ENCODE measurements around the gene ZNF790. TPM values are rescaled to one million over a fixed set of nuclear protein-coding genes. Genes with fewer than 3 reads are reported as not detected.

The ZNF790 gene
- total and polyA plus RNA-seq, 2 of the 4 experiments (the other 2 are of a cell fraction), result 0.97 to 4.3 TPM

- no peak overlapping the region for H3K4ac ChIP-seq (ENCODE audit: low read depth, low read length)
- no peak overlapping the region for H3K14ac ChIP-seq (replicated peaks; ENCODE audit: low read depth, low read length)
- H2AFZ ChIP-seq (replicated peaks; ENCODE audit: low read length, poor library complexity), result no peak overlapping the region
- peak overlapping the region; percentile 96 for H3K4me2 ChIP-seq (ENCODE audit: low read depth, low read length)
- H3K27ac ChIP-seq (ENCODE audit: insufficient read depth, low read length), result no peak overlapping the region
- no peak overlapping the region for H3K18ac ChIP-seq (ENCODE audit: low read depth, low read length)
- peaks cover 15% of the 10 kb centered on the region for H3K9me3 ChIP-seq (ENCODE audit: control insufficient read depth, insufficient read depth, low read length)
- intact Hi-C loops (cut with micrococcal nuclease), result loop anchor here (5.0 kb wide), 1 partner anchor 65 kb away; the partner anchor contains the start of genes ZNF568 and ZNF829
- ATAC-seq (ENCODE audit: low read depth), result no peak
- WGBS, 2 experiments (ENCODE audit: extremely low coverage in 2 of 2, insufficient read length in 1 of 2), result no CpG with 5 or more reads among the region's 3 CpGs
- no peak overlapping the region for H4K5ac ChIP-seq (ENCODE audit: low read depth, low read length)
- DNase-seq, result no peak
- no peak overlapping the region for H2BK15ac ChIP-seq (ENCODE audit: low read depth, low read length)
- no peak overlapping the region for H3K9ac ChIP-seq (ENCODE audit: low read depth, low read length)
- peaks cover 9 to 22% of the 10 kb centered on the region in 2 experiments for H3K79me1 ChIP-seq (ENCODE audit: low read depth in 1 of 2, low read length in 2 of 2)
- H4K8ac ChIP-seq (ENCODE audit: low read depth in 2 of 2, low read length in 2 of 2), result no peak overlapping the region; a peak in 1 of 4 replicates
- no peak overlapping the region for H4K91ac ChIP-seq (ENCODE audit: insufficient read depth, low read depth, low read length)
- BruUV-seq (replicated peaks), result no TSS peak
- POLR2A ChIA-PET (ENCODE audit: unreplicated experiment), result no interaction called here
- H2BK5ac ChIP-seq (ENCODE audit: low read depth, low read length, poor library complexity, severe bottlenecking), result no peak overlapping the region
- in situ Hi-C loops (cut with MboI; ENCODE audit: low sequenced_read_pairs), result no loop called here
- H3K4me3 ChIP-seq (ENCODE audit: insufficient read depth, low read depth, low read length), result no peak overlapping the region
- no peak overlapping the region for H2AK5ac ChIP-seq (ENCODE audit: low read depth, low read length)
- H3K9me1 ChIP-seq (ENCODE audit: insufficient read depth, low read length), result peaks cover 6% of the 10 kb centered on the region
- TF ChIP-seq MAFK (IDR thresholded peaks at IDR 0.05; ENCODE audit: low read depth, low read length) (no peak), RFX5 (IDR thresholded peaks at IDR 0.05; ENCODE audit: low read depth, low read length) (no peak), RCOR1 (IDR thresholded peaks at IDR 0.05; ENCODE audit: insufficient replicate concordance, low read length) (no peak), POLR2A (IDR thresholded peaks at IDR 0.05; ENCODE audit: low read depth, low read length) (no peak), FOS (IDR thresholded peaks at IDR 0.05; ENCODE audit: low read depth, low read length) (no peak)
- TF ChIP-seq, protein P1, sequence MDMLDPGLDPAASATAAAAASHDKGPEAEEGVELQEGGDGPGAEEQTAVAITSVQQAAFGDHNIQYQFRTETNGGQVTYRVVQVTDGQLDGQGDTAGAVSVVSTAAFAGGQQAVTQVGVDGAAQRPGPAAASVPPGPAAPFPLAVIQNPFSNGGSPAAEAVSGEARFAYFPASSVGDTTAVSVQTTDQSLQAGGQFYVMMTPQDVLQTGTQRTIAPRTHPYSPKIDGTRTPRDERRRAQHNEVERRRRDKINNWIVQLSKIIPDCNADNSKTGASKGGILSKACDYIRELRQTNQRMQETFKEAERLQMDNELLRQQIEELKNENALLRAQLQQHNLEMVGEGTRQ (IDR thresholded peaks at IDR 0.05; ENCODE audit: low read depth, low read length), result no peak
- H2BK20ac ChIP-seq (ENCODE audit: low read depth, low read length), result no peak overlapping the region
- peaks cover 8% of the 10 kb centered on the region for H3K36me3 ChIP-seq (ENCODE audit: control insufficient read depth, insufficient read depth, low read length)
- no peak overlapping the region; the same call in 1 of the 2 replicates for H3K23ac ChIP-seq (ENCODE audit: low read depth, low read length)
- no peak overlapping the region for H2AK9ac ChIP-seq (replicated peaks; ENCODE audit: low read depth, low read length, poor library complexity)
- H2BK120ac ChIP-seq (ENCODE audit: low read depth, low read length), result no peak overlapping the region
- no peaks in the 10 kb centered on the region for H4K20me1 ChIP-seq (ENCODE audit: insufficient read depth, low read length)
- 0 out of 2 replicates have a peak, but pooled peaks cover 2% of the 10 kb centered on the region for H3K4me1 ChIP-seq (ENCODE audit: control insufficient read depth, insufficient read depth, low read length)
- dilution Hi-C loops (cut with HindIII; ENCODE audit: low sequenced_read_pairs, unreplicated experiment), result no loop called here
- CTCF ChIA-PET, result no interaction called here
- no peak overlapping the region for H3K56ac ChIP-seq (ENCODE audit: extremely low read depth, insufficient read depth, low read length)
- no peaks in the 10 kb centered on the region for H3K27me3 ChIP-seq (ENCODE audit: control insufficient read depth, insufficient read depth, low read length)
These were observed 13.7 kb upstream of the ZNF790 start for GRCh38 chr19:36851898-36852297.
